Ramos (cell line): Measurements from ENCODE around the gene ICAM5.

Source experiments
- in situ Hi-C: fragments of 300-500 bp; cut with MboI; formaldehyde crosslinking; loops from one replicate; pipeline ENCODE4 v1.14.3; 2022; ENCODE audit warnings: low sequenced_read_pairs; ENCODE audit not compliant: unreplicated experiment

Gene ICAM5, protein sequence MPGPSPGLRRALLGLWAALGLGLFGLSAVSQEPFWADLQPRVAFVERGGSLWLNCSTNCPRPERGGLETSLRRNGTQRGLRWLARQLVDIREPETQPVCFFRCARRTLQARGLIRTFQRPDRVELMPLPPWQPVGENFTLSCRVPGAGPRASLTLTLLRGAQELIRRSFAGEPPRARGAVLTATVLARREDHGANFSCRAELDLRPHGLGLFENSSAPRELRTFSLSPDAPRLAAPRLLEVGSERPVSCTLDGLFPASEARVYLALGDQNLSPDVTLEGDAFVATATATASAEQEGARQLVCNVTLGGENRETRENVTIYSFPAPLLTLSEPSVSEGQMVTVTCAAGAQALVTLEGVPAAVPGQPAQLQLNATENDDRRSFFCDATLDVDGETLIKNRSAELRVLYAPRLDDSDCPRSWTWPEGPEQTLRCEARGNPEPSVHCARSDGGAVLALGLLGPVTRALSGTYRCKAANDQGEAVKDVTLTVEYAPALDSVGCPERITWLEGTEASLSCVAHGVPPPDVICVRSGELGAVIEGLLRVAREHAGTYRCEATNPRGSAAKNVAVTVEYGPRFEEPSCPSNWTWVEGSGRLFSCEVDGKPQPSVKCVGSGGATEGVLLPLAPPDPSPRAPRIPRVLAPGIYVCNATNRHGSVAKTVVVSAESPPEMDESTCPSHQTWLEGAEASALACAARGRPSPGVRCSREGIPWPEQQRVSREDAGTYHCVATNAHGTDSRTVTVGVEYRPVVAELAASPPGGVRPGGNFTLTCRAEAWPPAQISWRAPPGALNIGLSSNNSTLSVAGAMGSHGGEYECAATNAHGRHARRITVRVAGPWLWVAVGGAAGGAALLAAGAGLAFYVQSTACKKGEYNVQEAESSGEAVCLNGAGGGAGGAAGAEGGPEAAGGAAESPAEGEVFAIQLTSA

DNA sequence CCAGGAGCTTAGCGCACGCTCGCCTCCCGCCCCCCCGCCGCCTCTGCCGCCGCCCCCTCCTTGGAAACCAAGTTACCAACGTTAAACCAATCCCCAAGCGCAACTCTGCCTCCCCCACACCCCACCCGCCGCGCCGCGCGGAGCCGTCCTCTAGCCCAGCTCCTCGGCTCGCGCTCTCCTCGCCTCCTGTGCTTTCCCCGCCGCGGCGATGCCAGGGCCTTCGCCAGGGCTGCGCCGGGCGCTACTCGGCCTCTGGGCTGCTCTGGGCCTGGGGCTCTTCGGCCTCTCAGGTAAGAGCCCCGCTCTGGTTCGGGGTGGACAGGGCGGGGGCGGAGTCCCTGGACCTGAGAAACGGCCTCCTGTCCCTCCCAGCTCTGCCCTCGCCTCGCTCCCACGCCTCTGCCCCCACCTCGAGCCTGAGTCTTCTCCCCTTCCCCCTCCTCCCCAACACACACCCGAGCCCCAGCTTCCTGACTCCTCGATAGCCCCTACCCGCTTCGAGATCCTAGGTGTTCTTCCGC, at the start of gene ICAM5:
Gene ICAM5, plus strand, starts transcription at position 117 of the 521 bp plus-strand sequence. Its CDS starts 92 bp downstream, at position 209.
- in situ Hi-C loops: no loop called here

GRCh38 chr19:10241826-10242449, 47.8 kb upstream of the ICAM5 start:
- in situ Hi-C loops: loop anchor here (25.0 kb wide), 1 partner anchor 720 kb away; the partner anchor contains the start of gene SMARCA4

DNA sequence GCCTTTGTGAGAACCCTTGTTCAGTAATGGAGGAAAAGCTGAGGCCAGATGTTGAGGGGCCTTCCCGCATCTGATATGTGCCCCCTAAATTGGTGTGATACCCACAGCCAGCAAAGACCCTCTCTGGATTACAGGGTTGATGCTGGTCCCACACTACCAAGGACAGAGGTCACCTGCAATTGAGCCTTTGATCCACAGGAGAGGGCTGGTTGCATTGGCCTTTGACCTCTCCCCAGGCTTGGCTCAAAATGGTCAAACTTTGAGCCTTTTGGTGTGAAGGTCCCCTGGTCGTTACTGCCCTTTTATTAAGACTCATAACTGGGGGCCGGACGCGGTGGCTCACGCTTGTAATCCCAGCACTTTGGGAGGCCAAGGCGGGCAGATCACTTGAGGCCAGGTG, 46.1 kb upstream of the ICAM5 start:
- in situ Hi-C loops: loop anchor here (25.0 kb wide), 1 partner anchor 719 kb away; the partner anchor contains the start of gene SMARCA4

- in situ Hi-C loops: loop anchor here (5.0 to 25.0 kb wide), 2 partner anchors 48 to 717 kb away; partner anchors contain the start of gene SMARCA4
These were observed 44.4 kb upstream of the ICAM5 start for GRCh38 chr19:10245189-10245939.

DNA sequence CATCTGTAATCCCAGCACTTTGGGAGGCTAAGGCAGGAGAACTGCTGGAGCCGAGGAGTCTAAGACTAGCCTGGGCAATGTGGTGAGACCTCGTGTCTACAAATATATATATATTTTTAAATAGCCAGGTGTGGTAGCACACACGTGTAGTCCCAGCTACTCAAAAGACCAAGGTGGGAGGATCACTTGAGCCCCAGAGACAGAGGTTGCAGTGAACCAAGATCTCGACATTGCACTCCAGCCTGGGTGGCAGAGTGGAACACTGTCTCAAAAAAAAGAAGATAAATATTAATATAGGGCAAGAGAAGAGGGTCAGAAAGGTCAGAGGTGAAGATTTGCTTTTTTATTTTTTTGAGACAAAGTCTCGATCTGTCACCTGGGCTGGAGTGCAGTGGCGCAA, 43.2 kb upstream of the ICAM5 start:
- in situ Hi-C loops: loop anchor here (5.0 to 25.0 kb wide), 2 partner anchors 49 to 716 kb away; partner anchors contain the start of gene SMARCA4

DNA sequence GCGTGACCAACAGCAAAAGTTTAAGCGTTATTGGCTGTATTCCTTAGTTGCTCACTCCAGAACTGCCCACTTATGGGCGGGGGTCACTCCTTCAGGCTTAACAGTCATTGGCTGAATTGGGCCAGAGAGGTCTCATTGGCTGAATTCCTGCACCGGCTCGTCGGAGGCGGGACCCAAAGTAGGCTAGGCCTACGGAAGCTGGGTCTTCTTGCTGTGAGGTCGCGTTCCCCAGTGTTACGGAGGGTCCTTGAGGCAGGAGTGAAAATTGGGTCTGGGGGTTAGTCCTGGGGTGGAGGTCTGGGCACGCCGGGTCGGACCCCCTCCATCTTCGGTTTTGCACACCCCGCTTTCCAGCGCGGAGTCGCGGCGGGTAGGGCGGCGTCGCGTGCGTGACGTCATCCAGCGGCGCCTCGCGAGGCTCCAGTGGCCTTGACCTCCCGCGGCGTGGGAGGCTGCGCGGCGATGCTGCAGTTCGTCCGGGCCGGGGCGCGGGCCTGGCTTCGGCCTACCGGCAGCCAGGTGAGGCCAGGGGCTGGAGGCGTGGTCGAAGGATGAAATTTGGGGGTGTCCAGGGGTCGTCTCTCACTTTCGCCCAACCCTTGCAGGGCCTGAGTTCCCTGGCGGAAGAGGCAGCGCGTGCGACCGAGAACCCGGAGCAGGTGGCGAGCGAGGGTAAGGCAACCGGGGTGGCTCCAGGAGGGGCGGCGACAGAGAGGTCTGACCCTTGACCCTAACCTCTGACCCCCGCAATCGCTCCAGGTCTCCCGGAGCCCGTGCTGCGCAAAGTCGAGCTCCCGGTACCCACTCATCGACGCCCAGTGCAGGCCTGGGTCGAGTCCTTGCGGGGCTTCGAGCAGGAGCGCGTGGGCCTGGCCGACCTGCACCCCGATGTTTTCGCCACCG, 37.7 kb upstream of the ICAM5 start, which contains the start of gene MRPL4:
Gene MRPL4, plus strand, starts transcription at position 423 of the 903 bp plus-strand sequence. Its CDS starts 40 bp downstream, at position 463.
- in situ Hi-C loops: no loop called here

DNA sequence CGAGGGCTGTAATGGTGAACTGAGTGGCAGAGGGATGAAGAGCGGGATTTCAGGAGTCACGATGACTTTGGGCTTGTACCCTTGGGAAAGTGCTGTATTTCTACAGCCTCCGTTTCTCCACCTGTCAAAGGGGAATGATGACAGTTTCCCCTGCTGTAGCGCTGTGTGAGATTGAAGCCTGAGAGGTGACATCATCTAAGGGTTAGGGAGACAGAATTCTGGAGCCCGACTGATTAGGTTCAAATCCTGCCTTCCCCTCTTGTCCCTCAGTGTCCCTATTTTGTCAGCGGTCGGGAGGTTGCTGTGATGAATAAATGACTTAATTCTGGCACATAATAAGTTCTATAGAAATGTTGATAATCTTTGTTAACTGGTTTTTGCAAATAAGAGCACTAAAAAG, 37.0 kb upstream of the ICAM5 start:
- in situ Hi-C loops: no loop called here

- in situ Hi-C loops: no loop called here
These were observed 35.5 kb upstream of the ICAM5 start for GRCh38 chr19:10254244-10254643.

GRCh38 chr19:10255358-10255757, 34.4 kb upstream of the ICAM5 start:
- in situ Hi-C loops: no loop called here

DNA sequence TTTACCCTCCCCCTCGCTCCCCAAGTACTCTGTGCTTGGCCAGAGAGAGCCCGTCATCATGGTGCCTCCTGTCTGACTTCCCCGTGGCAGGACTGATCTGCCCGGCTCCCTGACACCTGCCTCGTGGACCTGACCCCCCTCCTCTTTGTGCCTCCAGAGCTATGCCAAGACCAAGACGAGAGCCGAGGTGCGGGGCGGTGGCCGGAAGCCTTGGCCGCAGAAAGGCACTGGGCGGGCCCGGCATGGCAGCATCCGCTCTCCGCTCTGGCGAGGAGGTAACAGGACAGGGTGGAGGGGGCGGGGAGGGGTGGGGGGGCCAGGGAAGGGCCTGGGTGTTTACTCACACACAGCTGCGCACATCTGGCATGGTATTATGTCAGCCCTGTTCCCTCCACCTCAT, 33.2 kb upstream of the ICAM5 start:
- in situ Hi-C loops: no loop called here

GRCh38 chr19:10256970-10257615, 32.7 kb upstream of the ICAM5 start:
- in situ Hi-C loops: no loop called here

GRCh38 chr19:10258080-10258710, 31.6 kb upstream of the ICAM5 start:
- in situ Hi-C loops: no loop called here

- in situ Hi-C loops: no loop called here
These were observed 30.4 kb upstream of the ICAM5 start for GRCh38 chr19:10259162-10259905.

GRCh38 chr19:10260141-10260584, 29.6 kb upstream of the ICAM5 start:
- in situ Hi-C loops: loop anchor here (10.0 kb wide), 1 partner anchor 335 kb away; no protein-coding TSS in a partner anchor

DNA sequence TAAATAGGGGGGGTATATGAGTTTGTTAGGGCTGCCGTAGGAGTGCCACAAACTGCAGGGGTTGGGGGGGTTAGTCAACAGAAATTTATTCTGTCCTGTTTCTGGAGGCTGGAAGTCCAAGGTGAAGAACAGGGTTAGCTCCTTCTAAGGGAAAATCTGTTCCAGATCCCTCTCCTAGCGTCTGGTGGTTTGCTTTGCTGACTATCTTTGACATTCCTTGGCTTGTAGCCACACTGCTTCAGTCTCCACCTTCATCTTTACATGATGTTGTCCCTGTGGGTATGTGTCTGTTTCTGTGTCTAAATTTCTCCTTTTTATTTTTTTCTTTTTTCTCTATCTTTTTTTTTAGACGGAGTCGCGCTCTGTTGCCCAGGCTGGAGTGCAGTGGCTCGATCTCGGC, 27.0 kb upstream of the ICAM5 start:
- in situ Hi-C loops: loop anchor here (10.0 kb wide), 1 partner anchor 338 kb away; no protein-coding TSS in a partner anchor

DNA sequence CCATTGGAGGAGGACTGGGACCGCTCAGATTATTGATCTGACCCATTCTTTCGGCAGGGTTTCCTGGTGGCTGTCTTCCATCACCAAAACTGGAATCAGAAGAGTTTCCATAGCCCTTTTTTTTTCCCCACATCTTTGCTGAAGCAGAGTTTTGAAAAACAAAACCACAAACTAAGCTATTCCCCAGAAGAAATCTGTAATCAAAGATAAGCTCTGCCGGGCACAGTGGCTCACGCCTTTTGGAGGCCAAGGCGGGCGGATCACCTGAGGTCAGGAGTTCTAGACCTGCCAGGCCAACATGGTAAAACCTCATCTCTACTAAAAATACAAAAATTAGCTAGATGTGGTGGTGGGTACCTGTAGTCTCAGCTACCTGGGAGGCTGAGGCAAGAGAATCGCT, 23.0 kb upstream of the ICAM5 start:
- in situ Hi-C loops: loop anchor here (10.0 kb wide), 1 partner anchor 342 kb away; no protein-coding TSS in a partner anchor
